ENCODE measurements around the gene SLC25A46.
"Not testable (repeated sequence)": the region's sequence is repeated elsewhere in the genome, so short reads cannot be mapped to it uniquely, and the experiment has no call there.

The SLC25A46 gene

GRCh38 chr5:110757118-110757729 lies 18.4 kb downstream of the SLC25A46 start:
- DNase-seq (ENCODE audit: low spot score) = no peak

GRCh38 chr5:110760158-110760557 lies 21.4 kb downstream of the SLC25A46 start:
- DNase-seq (ENCODE audit: low spot score) = no peak

- DNase-seq (ENCODE audit: low spot score) = no peak
Observed at GRCh38 chr5:110768138-110768860, 29.5 kb downstream of the SLC25A46 start.

- DNase-seq (ENCODE audit: low spot score) = no peak
Observed at GRCh38 chr5:110769000-110769681, 30.3 kb downstream of the SLC25A46 start.

DNA sequence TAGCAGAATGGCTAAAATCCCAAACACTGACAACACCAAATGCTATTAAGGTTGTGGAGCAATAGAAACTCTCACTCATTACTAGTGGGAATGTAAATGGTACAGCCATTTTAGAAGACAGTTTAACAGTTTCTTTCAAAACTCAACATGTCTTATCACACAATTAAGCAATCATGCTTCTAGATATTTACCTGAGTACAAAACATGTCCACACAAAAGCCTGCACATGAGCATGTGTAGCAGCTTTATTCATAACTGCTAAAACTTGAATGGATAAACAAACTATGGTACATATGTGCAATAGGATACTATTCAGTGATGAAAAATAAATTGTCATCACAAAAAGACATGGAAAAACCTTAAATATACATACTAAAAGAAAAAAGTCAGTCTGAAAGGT lies 31.5 kb downstream of the SLC25A46 start:
- no peak for DNase-seq (ENCODE audit: low spot score)

DNA sequence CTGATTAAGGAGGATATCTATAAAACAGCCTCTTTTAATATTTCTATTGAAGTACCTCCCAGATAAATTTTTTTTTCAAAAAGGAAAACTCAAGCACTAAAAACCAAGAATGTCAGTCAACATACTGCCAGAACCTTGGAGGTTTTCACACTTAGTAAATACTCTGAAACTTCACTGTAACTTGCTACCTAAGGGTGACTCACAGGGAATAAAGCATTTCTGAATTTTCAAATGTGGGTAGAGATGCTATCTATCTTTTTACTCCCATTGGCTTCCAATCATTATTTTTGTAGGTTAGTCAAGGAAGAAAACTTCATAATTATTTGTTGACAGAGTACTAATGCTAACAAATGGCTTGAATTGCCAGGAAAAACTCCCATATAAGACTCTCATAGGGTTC lies 46.1 kb downstream of the SLC25A46 start:
- DNase-seq (ENCODE audit: low spot score) = no peak

- no peak for DNase-seq (ENCODE audit: low spot score)
Observed at GRCh38 chr5:110785356-110785755, 46.5 kb downstream of the SLC25A46 start.

DNA sequence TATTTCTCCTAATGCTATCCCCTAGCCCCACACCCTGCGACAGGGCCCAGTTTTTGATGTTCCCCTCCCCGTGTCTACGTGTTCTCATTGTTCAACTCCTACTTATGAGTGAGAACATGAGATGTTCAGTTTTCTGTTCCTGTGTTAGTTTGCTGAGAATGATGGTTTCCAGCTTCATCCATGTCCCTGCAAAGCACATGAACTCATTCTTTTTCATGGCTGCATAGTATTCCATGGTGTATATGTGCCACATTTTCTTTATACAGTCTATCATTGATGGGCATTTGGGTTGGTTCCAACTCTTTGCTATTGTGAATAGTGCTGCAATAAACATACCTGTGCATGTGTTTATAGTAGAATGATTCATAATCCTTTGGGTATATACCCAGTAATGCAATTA lies 49.2 kb downstream of the SLC25A46 start:
- DNase-seq (ENCODE audit: low spot score) = not testable (repeated sequence)

DNA sequence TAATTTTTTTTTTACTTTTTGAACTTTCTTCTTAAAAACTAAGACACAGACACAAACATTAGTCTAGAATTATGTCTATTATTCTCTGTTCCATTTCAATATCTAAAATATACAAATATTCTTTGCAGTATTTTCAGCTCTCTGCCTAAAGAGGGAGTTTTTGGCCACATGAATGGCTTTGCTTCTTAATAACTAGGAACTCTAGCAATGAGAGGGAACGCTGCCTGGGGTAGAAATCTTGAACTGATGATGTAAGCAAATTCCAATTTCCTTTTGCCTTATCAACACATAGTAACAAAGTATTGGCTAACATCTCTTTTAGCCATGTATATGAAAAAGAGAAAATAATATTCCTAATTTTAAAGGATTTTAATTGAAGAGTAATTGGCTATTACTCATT lies 51.9 kb downstream of the SLC25A46 start:
- DNase-seq (ENCODE audit: low spot score) = no peak

DNA sequence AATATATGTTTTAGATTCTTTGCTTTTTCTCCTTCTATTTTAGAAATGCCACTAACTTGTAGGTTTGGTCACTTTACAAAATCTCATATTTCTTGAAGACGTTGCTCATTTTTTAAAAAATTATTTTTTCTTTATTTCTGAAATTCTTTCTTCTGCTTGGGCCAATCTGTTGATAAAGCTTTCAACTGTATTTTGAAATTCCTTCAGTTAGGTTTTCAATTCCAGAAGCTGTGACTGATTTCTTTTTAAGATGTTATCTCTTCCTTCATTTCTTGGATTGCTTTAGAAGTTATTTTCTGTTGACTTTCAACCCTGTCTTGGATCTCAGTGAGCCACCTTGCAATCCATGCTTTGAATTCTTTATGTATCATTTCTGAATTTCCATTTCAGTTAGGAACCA lies 64.2 kb downstream of the SLC25A46 start:
- no peak for DNase-seq (ENCODE audit: low spot score)

DNA sequence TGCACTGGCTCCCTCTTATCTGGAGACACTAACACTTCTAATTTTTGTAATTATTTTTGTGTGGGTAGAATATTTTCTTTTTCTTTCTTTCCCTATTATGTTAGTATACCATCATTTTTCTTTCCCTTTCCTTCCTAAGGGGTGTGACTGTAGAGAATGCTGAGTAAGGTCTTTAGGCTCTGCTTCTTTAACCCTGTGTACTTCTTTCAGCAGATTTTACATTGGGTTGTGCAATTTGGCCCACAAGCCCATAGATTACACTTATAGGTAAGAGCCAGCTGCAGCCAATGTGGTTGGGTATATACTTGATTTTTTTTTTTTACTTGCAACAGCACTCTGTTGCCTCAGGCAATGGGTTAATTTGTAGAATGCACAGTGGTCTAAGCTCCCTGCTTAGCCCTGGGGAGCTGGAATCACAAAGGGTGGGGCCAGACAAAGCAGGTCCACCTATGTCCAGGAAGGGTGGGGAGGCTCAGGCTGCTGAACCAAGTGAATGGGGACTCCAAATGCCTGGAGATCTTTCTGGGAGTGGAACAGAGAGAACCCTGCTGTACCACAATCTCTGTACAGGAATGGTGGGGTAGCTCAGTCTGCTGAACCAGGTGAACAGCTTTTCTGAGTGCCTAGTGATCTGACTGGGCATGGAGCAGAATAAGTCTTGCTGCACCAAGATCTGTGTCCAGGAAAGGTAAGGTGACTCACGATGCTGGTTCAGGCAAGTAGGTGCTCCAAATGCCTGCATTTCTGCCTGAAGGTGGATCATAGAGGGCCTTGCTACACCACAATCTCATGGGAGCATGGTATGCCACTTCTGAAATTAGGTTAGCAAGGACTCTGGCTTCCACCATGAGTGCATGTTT lies 64.9 kb downstream of the SLC25A46 start:
- DNase-seq (ENCODE audit: low spot score) = no peak

GRCh38 chr5:110807169-110807568 lies 68.4 kb downstream of the SLC25A46 start:
- no peak for DNase-seq (ENCODE audit: low spot score)

DNA sequence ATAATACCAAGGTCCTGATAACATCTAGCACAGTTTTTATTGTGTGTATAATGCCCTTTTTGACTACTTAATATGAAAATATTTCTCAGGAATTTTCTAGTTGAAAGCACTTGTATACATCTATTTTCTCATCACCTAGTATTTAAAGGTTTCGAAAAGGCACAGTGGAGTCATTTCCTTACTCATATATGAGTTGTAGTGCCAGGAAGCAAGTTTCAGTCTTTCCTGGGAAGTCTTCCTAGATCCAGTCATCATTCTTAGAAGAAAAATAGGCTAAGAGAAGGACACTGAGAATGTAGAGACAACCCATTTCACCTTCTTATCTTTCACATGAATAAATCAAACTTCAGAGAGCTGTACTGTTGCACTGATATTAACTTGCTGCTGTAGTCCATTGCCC lies 70.2 kb downstream of the SLC25A46 start:
- no peak for DNase-seq (ENCODE audit: low spot score)
